Left lung (tissue), 10 donors: ENCODE data around the gene C9orf50. TPM values are rescaled to one million over a fixed set of nuclear protein-coding genes. Genes with fewer than 3 reads are reported as not detected.

Experiments used
- ATAC-seq: fragments of 200-7000 bp; cut with Tn5 transposase; one replicate; pipeline ENCODE4 v1.9.1; 2020; ENCODE audit warnings: moderate library complexity
- DNase-seq, 4 donors: peaks; one replicate each; pipeline ENCODE4 v3.0.0-alpha.2; 2013 to 2020
- H3K27ac ChIP-seq, 2 donors: fragments of 200-600 bp; sonication (generic) in 1 of 2; one replicate each; pipeline versions ENCODE4 v1.5.0 to v1.8.0; 2020 to 2021
- H3K27me3 ChIP-seq, 2 donors: fragments of 200-600 bp; sonication (generic) in 1 of 2; one replicate each; pipeline versions ENCODE4 v1.5.0 to v1.8.0; 2020 to 2021
- H3K36me3 ChIP-seq, 2 donors: fragments of 200-600 bp; sonication (generic) in 1 of 2; one replicate each; pipeline versions ENCODE4 v1.5.0 to v1.8.0; 2020 to 2021
- H3K4me1 ChIP-seq, 2 donors: fragments of 200-600 bp; one replicate each; pipeline ENCODE4 v1.8.0; 2021
- H3K4me3 ChIP-seq, 2 donors: fragments of 200-600 bp; sonication (generic) in 1 of 2; one replicate each; pipeline versions ENCODE4 v1.5.0 to v1.8.0; 2020 to 2021; ENCODE audit warnings: mild to moderate bottlenecking in 1 of 2
- H3K9me3 ChIP-seq, 2 donors: fragments of 200-600 bp; sonication (generic) in 1 of 2; one replicate each; pipeline versions ENCODE4 v1.5.0 to v1.8.0; 2020 to 2021
- intact Hi-C, 2 donors: fragments of 100-400 bp; cut with DNase I; formaldehyde crosslinking; loops; one replicate each; pipeline versions ENCODE4 v1.11.2 to v1.14.2; 2022
- polyA plus RNA-seq, 6 donors: library from polyadenylated mRNA; unstranded; fragments of 120-200 nt; gene quantifications; one replicate each; pipeline ENCODE4 v1.2.1, GENCODE V29; 2013; ENCODE audit not compliant: insufficient read length in 6 of 6
- total RNA-seq, 2 donors: library from RNA; stranded (reverse); fragmentation: NEBNext Ultra II Directional; extraction: Animal tissue kit (Norgen Biotek cat#: 25700); gene quantifications; one replicate each; pipeline ENCODE4 v1.2.1, GENCODE V29; 2021
- TF ChIP-seq, protein P1 (sequence below), 2 donors: fragments of 200-600 bp; sonication (generic) in 1 of 2; IDR thresholded peaks; one replicate each; pipeline versions ENCODE4 v1.5.0 to v1.8.0; 2021; ENCODE audit warnings: antibody characterized with exemption in 2 of 2
- donor health status: DM: no; HTN: yes; CAD: no.
- donor health status: DM: no; HTN: no; CAD: no.

Gene C9orf50
- total and polyA plus RNA-seq, 8 donors: 0.18 to 0.51 (median 0.44) TPM; not detected in 2

DNA sequence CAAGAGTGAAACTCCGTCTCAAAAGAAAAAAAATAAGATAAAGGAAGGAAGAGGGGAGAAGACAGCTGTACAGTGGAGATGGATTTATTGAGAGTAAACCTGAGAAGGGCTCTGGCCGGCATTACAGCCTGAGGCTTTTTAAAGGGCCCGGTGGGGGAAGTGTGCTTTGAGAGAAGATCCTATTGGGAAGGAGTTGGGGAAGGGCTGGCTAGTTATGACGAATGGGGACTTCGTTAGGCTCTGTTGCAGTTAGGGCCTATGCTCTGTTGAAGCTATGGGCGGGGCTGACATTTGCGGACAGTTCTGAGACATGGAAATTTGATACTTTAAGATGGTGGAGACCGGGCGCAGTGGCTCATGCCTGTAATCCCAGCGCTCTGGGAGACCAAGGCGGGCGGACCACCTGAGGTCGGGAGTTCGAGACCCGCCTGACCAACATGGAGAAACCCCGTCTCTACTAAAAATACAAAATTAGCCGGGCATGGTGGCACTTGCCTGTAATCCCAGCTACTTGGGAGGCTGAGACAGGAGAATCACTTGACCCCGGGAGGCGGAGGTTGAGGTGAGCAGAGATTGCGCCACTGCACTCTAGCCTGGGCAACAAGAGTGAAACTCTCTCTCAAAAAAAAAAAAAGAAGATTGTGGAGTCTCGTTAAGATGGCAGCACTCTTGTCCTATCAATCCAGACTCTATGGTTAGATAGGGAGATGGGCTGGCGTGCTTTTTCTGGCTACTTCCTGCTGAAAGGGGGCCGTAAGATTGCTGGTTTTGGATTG is 33.2 kb downstream of the C9orf50 start:
- TF ChIP-seq, protein P1, sequence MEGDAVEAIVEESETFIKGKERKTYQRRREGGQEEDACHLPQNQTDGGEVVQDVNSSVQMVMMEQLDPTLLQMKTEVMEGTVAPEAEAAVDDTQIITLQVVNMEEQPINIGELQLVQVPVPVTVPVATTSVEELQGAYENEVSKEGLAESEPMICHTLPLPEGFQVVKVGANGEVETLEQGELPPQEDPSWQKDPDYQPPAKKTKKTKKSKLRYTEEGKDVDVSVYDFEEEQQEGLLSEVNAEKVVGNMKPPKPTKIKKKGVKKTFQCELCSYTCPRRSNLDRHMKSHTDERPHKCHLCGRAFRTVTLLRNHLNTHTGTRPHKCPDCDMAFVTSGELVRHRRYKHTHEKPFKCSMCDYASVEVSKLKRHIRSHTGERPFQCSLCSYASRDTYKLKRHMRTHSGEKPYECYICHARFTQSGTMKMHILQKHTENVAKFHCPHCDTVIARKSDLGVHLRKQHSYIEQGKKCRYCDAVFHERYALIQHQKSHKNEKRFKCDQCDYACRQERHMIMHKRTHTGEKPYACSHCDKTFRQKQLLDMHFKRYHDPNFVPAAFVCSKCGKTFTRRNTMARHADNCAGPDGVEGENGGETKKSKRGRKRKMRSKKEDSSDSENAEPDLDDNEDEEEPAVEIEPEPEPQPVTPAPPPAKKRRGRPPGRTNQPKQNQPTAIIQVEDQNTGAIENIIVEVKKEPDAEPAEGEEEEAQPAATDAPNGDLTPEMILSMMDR (IDR thresholded peaks at IDR 0.05): no peak
- no peaks in the 10 kb centered on the region for H3K9me3 ChIP-seq
- H3K36me3 ChIP-seq: no peaks in the 10 kb centered on the region
- H3K27ac ChIP-seq: no peak overlapping the region
- H3K4me1 ChIP-seq: peaks cover 0 to 13% of the 10 kb centered on the region in 2 donors
- H3K4me3 ChIP-seq: no peak overlapping the region
- intact Hi-C loops: no loop called here
- H3K27me3 ChIP-seq: no peaks in the 10 kb centered on the region
- no peak for DNase-seq
- no peak for ATAC-seq

DNA sequence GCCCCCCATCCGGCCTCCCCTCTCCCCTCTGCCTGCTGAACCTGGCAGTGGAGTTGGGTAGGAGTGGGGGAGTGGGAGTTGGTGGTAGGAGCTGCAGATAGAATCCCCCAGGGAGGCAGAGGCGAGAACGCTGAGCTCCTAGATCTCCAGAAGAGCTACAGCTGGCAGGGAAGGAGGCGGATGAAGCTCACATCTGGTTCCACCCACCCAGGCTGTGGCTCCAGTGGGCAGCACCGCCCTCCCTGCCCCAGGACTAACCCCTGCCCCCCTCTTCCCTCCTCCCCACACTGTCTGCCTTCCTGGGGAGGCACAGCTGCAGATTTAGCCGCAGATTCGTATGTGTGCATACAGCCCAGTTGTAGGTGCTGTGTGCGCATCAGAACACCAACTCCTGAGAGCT is 34.2 kb downstream of the C9orf50 start:
- Histone ChIP-seq H3K4me1 (peaks cover 0 to 13% of the 10 kb centered on the region in 2 donors), H3K27me3 (no peaks in the 10 kb centered on the region), H3K36me3 (no peaks in the 10 kb centered on the region), H3K4me3 (no peak overlapping the region), H3K27ac (no peak overlapping the region), H3K9me3 (no peaks in the 10 kb centered on the region)
- ATAC-seq (no peak), DNase-seq (no peak)
- intact Hi-C loops: no loop called here
- TF ChIP-seq, protein P1 (IDR thresholded peaks at IDR 0.05): no peak

DNA sequence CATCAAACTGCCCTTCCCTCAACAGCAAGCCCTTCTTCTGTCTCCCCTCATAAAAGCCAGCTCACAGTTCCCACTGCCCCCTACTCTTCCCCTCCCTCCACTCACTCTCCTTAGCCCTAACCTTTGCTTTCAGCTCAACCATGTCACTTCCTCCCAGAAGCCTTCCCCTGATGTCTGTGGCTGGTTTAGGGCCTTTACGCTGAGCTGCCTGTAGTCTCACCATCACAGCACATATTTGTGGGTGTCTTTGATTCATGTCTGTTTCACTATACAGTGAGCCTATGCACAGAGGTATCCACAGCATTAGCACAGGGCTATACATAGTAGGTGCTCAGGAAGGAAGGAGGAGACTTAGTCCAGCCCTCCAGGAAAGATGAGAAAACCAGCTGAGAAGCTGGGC is 34.7 kb downstream of the C9orf50 start:
- no peaks in the 10 kb centered on the region for H3K27me3 ChIP-seq
- DNase-seq: no peak
- TF ChIP-seq, protein P1 (IDR thresholded peaks at IDR 0.05): no peak
- no peaks in the 10 kb centered on the region for H3K36me3 ChIP-seq
- H3K4me1 ChIP-seq: peaks cover 0 to 13% of the 10 kb centered on the region in 2 donors
- no peak overlapping the region for H3K4me3 ChIP-seq
- intact Hi-C loops: no loop called here
- H3K9me3 ChIP-seq: no peaks in the 10 kb centered on the region
- ATAC-seq: no peak
- H3K27ac ChIP-seq: no peak overlapping the region

DNA sequence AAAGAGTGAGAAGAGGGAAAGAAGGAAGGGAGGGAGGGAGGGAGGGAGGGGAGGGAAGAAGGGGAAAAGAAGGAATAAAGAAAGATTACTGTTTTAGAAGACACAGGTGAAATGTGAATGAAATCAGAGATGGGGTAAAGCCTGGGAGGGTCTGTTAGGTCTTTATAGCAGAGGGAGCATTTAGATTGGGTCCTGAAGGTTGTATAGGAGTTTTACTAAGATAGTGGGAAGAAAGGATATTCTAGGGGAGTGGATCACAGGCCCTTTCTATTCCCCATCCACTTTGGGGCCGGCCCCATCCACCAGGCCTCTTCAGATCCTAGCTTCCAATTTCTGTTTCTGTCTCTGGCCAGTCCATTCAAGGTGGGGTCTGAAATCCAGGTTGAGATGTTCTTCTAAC is 35.5 kb downstream of the C9orf50 start:
- Histone ChIP-seq H3K4me3 (no peak overlapping the region), H3K27me3 (no peaks in the 10 kb centered on the region), H3K36me3 (no peaks in the 10 kb centered on the region), H3K9me3 (no peaks in the 10 kb centered on the region), H3K27ac (no peak overlapping the region), H3K4me1 (peaks cover 0 to 13% of the 10 kb centered on the region in 2 donors)
- no peak for ATAC-seq
- no peak for DNase-seq
- intact Hi-C loops: no loop called here
- TF ChIP-seq, protein P1 (IDR thresholded peaks at IDR 0.05): no peak

GRCh38 chr9:129584136-129584535 is 36.8 kb downstream of the C9orf50 start:
- Histone ChIP-seq H3K27me3 (no peaks in the 10 kb centered on the region), H3K27ac (peak overlapping the region in 1 of 2 donors; percentile 9), H3K36me3 (no peaks in the 10 kb centered on the region), H3K4me1 (peaks cover 0 to 13% of the 10 kb centered on the region in 2 donors), H3K9me3 (no peaks in the 10 kb centered on the region), H3K4me3 (no peak overlapping the region)
- DNase-seq (peak in 1 of 4 donors; percentile 76), ATAC-seq (peak; percentile 89)
- TF ChIP-seq, protein P1 (IDR thresholded peaks at IDR 0.05): no peak
- intact Hi-C loops: no loop called here
